Suprapubic skin (tissue), 4 donors: ENCODE data around the gene PTPN14. TPM values are rescaled to one million over a fixed set of nuclear protein-coding genes. Genes with fewer than 3 reads are reported as not detected.
"Not testable (repeated sequence)": the region's sequence is repeated elsewhere in the genome, so short reads cannot be mapped to it uniquely, and the experiment has no call there.

Experiments used
- DNase-seq, 2 donors: peaks; one replicate each; pipeline ENCODE4 v3.0.0-alpha.2; 2019; ENCODE audit warnings: low spot score in 2 of 2
- H3K27ac ChIP-seq: fragments of 200-600 bp; sonication (generic); one replicate; pipeline ENCODE4 v1.5.1; 2019
- H3K27me3 ChIP-seq: fragments of 200-600 bp; sonication (generic); one replicate; pipeline ENCODE4 v1.5.1; 2019
- H3K36me3 ChIP-seq: fragments of 200-600 bp; sonication (generic); one replicate; pipeline ENCODE4 v1.5.1; 2019
- H3K4me1 ChIP-seq: fragments of 200-600 bp; sonication (generic); one replicate; pipeline ENCODE4 v1.5.1; 2019
- H3K4me3 ChIP-seq: fragments of 200-600 bp; sonication (generic); one replicate; pipeline ENCODE4 v1.5.1; 2019; ENCODE audit warnings: mild to moderate bottlenecking
- H3K9me3 ChIP-seq: fragments of 200-600 bp; sonication (generic); one replicate; pipeline ENCODE4 v1.5.1; 2019
- EP300 ChIP-seq: sonication (generic); formaldehyde crosslinking; IDR thresholded peaks from one replicate; pipeline ENCODE4 v1.6.1; 2017; ENCODE audit warnings: antibody characterized with exemption
- POLR2A ChIP-seq, 2 donors: fragments of 450-650 bp; IDR thresholded peaks; one replicate each; pipeline ENCODE4 v1.6.1; 2017; ENCODE audit warnings: antibody characterized with exemption in 2 of 2, mild to moderate bottlenecking in 2 of 2, moderate library complexity in 2 of 2
- POLR2AphosphoS5 ChIP-seq, 3 donors: sonication (generic); formaldehyde crosslinking; IDR thresholded peaks; one replicate each; pipeline ENCODE4 v1.6.1; 2017; ENCODE audit warnings: antibody characterized with exemption in 3 of 3
- WGBS: methylation state at CpG from one replicate; pipeline ENCODE4 v1.1.5; 2018; 5-methylcytosine and 5-hydroxymethylcytosine counted together
- total RNA-seq, 4 donors: library from RNA; depleted of rRNA; stranded (reverse); fragments of >200 nt; gene quantifications; one replicate each; pipeline ENCODE4 v1.1.0, GENCODE V29; 2016
- TF ChIP-seq, protein P1 (sequence below), 2 donors: fragments of 200-600 bp in 1 of 2; fragments of 450-650 bp in 1 of 2; sonication (generic) in 1 of 2; IDR thresholded peaks; one replicate each; pipeline ENCODE4 v1.5.1; 2016 to 2019; ENCODE audit warnings: antibody characterized with exemption in 2 of 2, mild to moderate bottlenecking in 1 of 2, moderate library complexity in 1 of 2

Gene PTPN14
- total RNA-seq, 4 donors from 2014 or later = 67.9 to 159 (median 96.4) TPM

- DNase-seq = no peak
- H3K27ac ChIP-seq = no peak overlapping the region
- TF ChIP-seq, protein P1, sequence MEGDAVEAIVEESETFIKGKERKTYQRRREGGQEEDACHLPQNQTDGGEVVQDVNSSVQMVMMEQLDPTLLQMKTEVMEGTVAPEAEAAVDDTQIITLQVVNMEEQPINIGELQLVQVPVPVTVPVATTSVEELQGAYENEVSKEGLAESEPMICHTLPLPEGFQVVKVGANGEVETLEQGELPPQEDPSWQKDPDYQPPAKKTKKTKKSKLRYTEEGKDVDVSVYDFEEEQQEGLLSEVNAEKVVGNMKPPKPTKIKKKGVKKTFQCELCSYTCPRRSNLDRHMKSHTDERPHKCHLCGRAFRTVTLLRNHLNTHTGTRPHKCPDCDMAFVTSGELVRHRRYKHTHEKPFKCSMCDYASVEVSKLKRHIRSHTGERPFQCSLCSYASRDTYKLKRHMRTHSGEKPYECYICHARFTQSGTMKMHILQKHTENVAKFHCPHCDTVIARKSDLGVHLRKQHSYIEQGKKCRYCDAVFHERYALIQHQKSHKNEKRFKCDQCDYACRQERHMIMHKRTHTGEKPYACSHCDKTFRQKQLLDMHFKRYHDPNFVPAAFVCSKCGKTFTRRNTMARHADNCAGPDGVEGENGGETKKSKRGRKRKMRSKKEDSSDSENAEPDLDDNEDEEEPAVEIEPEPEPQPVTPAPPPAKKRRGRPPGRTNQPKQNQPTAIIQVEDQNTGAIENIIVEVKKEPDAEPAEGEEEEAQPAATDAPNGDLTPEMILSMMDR (IDR thresholded peaks at IDR 0.05) = no peak
- no peak for TF ChIP-seq EP300
- TF ChIP-seq POLR2A (IDR thresholded peaks at IDR 0.05) = no peak
- no peak for TF ChIP-seq POLR2AphosphoS5 (IDR thresholded peaks at IDR 0.05)
- no peak overlapping the region for H3K4me3 ChIP-seq
- no peaks in the 10 kb centered on the region for H3K36me3 ChIP-seq
- H3K27me3 ChIP-seq = no peaks in the 10 kb centered on the region
- no peaks in the 10 kb centered on the region for H3K9me3 ChIP-seq
- WGBS = 93% methylated on average over 6 of the region's 6 CpGs
- peaks cover 34% of the 10 kb centered on the region for H3K4me1 ChIP-seq
Measured at GRCh38 chr1:214510914-214511638, 40.3 kb downstream of the PTPN14 start.

DNA sequence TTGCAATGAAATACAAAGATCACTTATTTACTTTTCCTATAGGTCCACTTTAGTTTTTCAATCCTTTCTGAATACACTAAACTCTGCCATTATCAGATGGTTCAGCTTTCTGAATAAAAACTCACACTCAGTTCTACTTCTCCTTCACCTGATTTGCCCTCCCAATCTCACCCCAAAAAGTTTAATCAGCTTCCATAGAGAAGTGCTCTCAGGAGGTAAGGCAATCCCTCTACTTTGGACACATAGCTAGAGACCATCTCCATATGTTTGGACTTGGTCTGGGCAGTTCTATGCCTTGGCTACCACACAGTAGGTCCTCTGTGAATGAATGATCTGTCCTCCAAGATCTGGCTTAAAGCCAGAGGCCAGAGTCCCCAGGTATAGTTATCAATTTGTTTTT, 40.9 kb downstream of the PTPN14 start:
- TF ChIP-seq POLR2AphosphoS5 (IDR thresholded peaks at IDR 0.05) (no peak), POLR2A (IDR thresholded peaks at IDR 0.05) (no peak), EP300 (no peak)
- TF ChIP-seq, protein P1 (IDR thresholded peaks at IDR 0.05) = no peak
- Histone ChIP-seq H3K36me3 (no peaks in the 10 kb centered on the region), H3K27me3 (no peaks in the 10 kb centered on the region), H3K4me1 (peaks cover 28% of the 10 kb centered on the region), H3K4me3 (no peak overlapping the region), H3K9me3 (no peaks in the 10 kb centered on the region), H3K27ac (no peak overlapping the region)
- no peak for DNase-seq

- not testable (repeated sequence) for H3K27ac ChIP-seq, H3K27me3 ChIP-seq, H3K9me3 ChIP-seq, DNase-seq, H3K4me3 ChIP-seq, H3K36me3 ChIP-seq
- H3K4me1 ChIP-seq = peaks cover 20% of the 10 kb centered on the region
- WGBS = 96% methylated on average over 3 of the region's 3 CpGs
Measured at GRCh38 chr1:214509622-214510021, 41.8 kb downstream of the PTPN14 start.

- Histone ChIP-seq H3K9me3 (no peaks in the 10 kb centered on the region), H3K27me3 (no peaks in the 10 kb centered on the region), H3K36me3 (no peaks in the 10 kb centered on the region), H3K27ac (no peak overlapping the region), H3K4me3 (no peak overlapping the region), H3K4me1 (peaks cover 20% of the 10 kb centered on the region)
- WGBS = 28% methylated on average over 2 of the region's 2 CpGs
- no peak for DNase-seq
- no peak for TF ChIP-seq EP300
- TF ChIP-seq, protein P1 (IDR thresholded peaks at IDR 0.05) = no peak
- TF ChIP-seq POLR2A (IDR thresholded peaks at IDR 0.05) = no peak
- no peak for TF ChIP-seq POLR2AphosphoS5 (IDR thresholded peaks at IDR 0.05)
Measured at GRCh38 chr1:214506972-214507431, 44.4 kb downstream of the PTPN14 start.

- H3K27ac ChIP-seq = no peak overlapping the region
- no peaks in the 10 kb centered on the region for H3K27me3 ChIP-seq
- no peaks in the 10 kb centered on the region for H3K9me3 ChIP-seq
- H3K4me1 ChIP-seq = peaks cover 31% of the 10 kb centered on the region
- H3K4me3 ChIP-seq = no peak overlapping the region
- WGBS = 88% methylated on average over 8 of the region's 8 CpGs
- no peaks in the 10 kb centered on the region for H3K36me3 ChIP-seq
- TF ChIP-seq POLR2AphosphoS5 (IDR thresholded peaks at IDR 0.05) = no peak
- no peak for TF ChIP-seq POLR2A (IDR thresholded peaks at IDR 0.05)
- TF ChIP-seq EP300 = no peak
- TF ChIP-seq, protein P1 (IDR thresholded peaks at IDR 0.05) = no peak
- no peak for DNase-seq
Measured at GRCh38 chr1:214505134-214505533, 46.3 kb downstream of the PTPN14 start.
